HG03439 (cell line): Measurements from ENCODE around the gene TLE4.
"Not testable (repeated sequence)": the region's sequence is repeated elsewhere in the genome, so short reads cannot be mapped to it uniquely, and the experiment has no call there.

Experiments used
- ATAC-seq: cut with Tn5 transposase; IDR thresholded peaks from one replicate; pipeline ENCODE4 v1.9.1; 2021; ENCODE audit warnings: mild to moderate bottlenecking, moderate library complexity; ENCODE audit not compliant: unreplicated experiment

The TLE4 gene

GRCh38 chr9:79630521-79631403 lies 59.0 kb downstream of the TLE4 start:
- peak; percentile 70 for ATAC-seq

GRCh38 chr9:79632060-79632459 lies 60.3 kb downstream of the TLE4 start:
- no peak for ATAC-seq

- no peak for ATAC-seq
Observed at GRCh38 chr9:79632705-79633104, 60.9 kb downstream of the TLE4 start.

- ATAC-seq: no peak
Observed at GRCh38 chr9:79633558-79633957, 61.8 kb downstream of the TLE4 start.

GRCh38 chr9:79637177-79637925 lies 65.6 kb downstream of the TLE4 start:
- ATAC-seq: no peak

GRCh38 chr9:79638806-79639205 lies 67.0 kb downstream of the TLE4 start:
- no peak for ATAC-seq

GRCh38 chr9:79639354-79639753 lies 67.6 kb downstream of the TLE4 start:
- ATAC-seq: no peak

GRCh38 chr9:79640067-79640466 lies 68.3 kb downstream of the TLE4 start:
- not testable (repeated sequence) for ATAC-seq

GRCh38 chr9:79641070-79641469 lies 69.3 kb downstream of the TLE4 start:
- no peak for ATAC-seq

GRCh38 chr9:79642671-79643070 lies 70.9 kb downstream of the TLE4 start:
- ATAC-seq: no peak

DNA sequence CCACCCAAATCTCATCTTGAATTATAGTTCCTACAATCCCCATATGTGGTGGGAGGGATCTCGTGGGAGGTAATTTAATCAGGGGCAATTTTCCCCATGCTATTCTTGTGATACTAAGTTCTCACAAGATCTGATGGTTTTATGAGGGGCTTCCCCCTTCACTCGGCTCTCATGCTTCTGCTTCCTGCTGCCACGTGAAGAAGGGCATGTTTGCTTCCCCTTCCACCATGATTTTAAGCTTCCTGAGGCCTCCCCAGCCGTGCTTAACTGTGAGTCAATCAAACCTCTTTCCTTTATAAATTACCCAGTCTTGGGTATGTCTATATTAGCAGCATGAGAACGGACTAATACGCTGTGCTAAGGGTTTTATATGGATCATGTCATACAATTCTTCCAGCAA lies 72.3 kb downstream of the TLE4 start:
- no peak for ATAC-seq

- ATAC-seq: no peak
Observed at GRCh38 chr9:79644601-79645000, 72.8 kb downstream of the TLE4 start.

- no peak for ATAC-seq
Observed at GRCh38 chr9:79645110-79645509, 73.3 kb downstream of the TLE4 start.

DNA sequence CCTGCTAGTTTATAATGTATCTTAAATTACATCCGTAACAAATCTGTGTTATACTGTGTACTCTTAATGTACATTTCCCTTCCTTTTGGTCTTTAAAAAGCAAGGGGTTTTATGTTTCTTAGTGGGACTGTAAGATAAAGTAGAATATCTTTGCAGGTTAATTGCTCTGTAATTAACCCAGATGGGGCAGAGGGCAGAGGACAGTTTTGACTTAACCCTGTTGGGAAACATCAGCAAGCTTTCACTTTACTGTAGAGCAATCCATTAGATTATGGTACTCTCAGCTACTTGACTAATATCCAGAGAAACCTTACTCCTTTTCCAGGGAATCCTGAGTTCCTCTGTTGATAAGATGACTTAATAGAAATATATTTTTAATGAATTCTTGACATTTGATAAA lies 74.3 kb downstream of the TLE4 start:
- no peak for ATAC-seq

DNA sequence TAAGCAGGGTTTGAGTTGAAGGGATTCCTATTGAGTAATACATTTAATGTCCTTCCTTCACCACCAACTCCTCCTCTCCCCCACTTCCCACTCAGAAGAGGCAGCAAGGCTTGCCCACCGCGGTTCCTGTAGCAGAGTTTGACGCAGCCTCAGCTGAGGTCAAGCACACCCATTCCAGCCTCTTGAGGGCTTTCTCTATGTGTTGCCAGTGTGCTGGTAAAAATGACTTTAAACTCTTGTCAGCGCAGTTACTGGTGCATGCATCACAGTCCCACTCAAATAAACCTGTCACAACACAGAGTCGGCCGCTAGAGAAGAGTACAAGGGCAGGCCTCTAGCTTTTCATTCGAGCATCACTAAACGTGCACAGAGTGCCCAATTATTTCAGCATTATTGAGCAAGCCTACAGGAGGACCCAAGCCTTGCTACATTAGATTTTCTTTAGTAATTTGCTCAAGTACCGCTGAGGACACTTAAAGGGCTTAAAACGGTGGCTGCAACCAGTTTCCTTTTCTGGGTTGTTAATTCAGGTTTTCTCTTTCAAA lies 79.6 kb downstream of the TLE4 start:
- no peak for ATAC-seq

DNA sequence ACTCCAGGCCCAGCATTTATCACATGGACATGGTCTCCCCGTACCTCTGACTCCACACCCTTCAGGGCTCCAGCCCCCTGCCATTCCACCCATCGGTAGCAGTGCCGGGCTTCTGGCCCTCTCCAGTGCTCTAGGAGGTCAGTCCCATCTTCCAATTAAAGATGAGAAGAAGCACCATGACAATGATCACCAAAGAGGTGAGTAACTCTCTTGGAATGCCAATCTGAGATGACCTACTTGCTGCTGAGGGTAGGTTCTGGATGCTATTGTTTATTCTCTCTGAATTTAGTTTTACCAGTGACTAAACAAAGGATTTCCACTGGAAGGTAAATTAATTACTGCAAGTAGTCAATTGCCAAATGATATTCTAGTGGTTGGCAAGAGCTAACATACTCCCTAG lies 80.8 kb downstream of the TLE4 start:
- no peak for ATAC-seq

- ATAC-seq: not testable (repeated sequence)
Observed at GRCh38 chr9:79654591-79655382, 83.0 kb downstream of the TLE4 start.

DNA sequence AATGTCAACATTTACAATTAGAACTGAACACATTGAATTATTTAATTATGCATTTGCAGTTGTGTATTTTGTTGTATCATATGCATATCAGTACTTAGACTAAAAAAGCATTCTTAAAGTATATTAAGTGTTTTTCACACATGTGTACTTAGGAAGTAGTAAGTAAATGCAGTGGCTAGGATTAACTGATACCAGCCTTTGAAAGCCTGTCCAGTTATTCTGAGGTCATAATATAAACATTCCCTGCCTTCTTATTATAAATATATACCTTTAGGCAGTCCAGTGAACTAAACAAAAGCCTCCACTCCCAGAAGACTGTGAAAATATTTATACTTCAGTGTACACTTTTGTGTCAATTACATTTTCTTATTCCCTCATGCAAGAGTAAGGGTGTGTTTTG lies 83.8 kb downstream of the TLE4 start:
- ATAC-seq: no peak

GRCh38 chr9:79656169-79656568 lies 84.4 kb downstream of the TLE4 start:
- ATAC-seq: no peak

- ATAC-seq: no peak
Observed at GRCh38 chr9:79657891-79658290, 86.1 kb downstream of the TLE4 start.

DNA sequence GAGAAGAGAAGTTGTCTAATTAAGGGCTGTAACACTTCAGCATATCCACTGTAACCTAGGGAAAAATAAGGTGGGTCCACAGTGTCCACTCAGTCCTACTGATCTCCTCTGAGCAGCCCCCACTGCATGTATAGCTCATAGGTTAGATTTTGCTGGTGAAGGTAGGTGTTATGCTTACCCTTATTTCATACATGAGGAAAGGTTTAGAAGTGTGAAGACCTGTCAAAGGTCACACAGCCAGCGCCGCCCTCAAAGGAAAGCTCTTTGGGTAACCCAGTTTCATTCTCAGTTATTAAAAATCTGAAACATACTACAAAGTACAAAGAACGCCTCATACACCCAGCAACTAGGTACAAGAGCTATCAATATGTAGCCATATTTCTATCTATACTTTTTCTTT lies 87.2 kb downstream of the TLE4 start:
- ATAC-seq: no peak
